H9 (cell line): ENCODE results near the gene BRCC3. TPM values are rescaled to one million over a fixed set of nuclear protein-coding genes. Genes with fewer than 3 reads are reported as not detected.

Experiments
- DNase-seq: peaks from one replicate; pipeline ENCODE4 v3.0.0-alpha.2; 2017
- H2AFZ ChIP-seq: one replicate; pipeline ENCODE4 v1.6.1; 2013; ENCODE audit warnings: mild to moderate bottlenecking, low read length, control low read depth, moderate library complexity
- H2AK5ac ChIP-seq: 2 replicates; pipeline ENCODE4 v1.6.1; 2013; ENCODE audit warnings: low read length, control low read depth, mixed read lengths; ENCODE audit not compliant: insufficient read length
- H2BK120ac ChIP-seq: one replicate; pipeline ENCODE4 v1.6.1; 2013; ENCODE audit warnings: low read depth, mild to moderate bottlenecking, low read length, control low read depth, inconsistent platforms; ENCODE audit not compliant: poor library complexity, severe bottlenecking
- H2BK12ac ChIP-seq: 2 replicates; pipeline ENCODE4 v1.6.1; 2013; ENCODE audit warnings: low read length, control low read depth, mixed read lengths, low read depth; ENCODE audit not compliant: insufficient read length
- H2BK15ac ChIP-seq: 2 replicates; pipeline ENCODE4 v1.6.1; 2013; ENCODE audit warnings: low read depth, low read length, control low read depth
- H2BK20ac ChIP-seq: one replicate; pipeline ENCODE4 v1.6.1; 2013; ENCODE audit warnings: low read depth, mild to moderate bottlenecking, low read length, control low read depth, inconsistent platforms; ENCODE audit not compliant: poor library complexity, severe bottlenecking
- H2BK5ac ChIP-seq: 2 replicates; pipeline ENCODE4 v1.6.1; 2013; ENCODE audit warnings: low read length, control low read depth, mixed read lengths; ENCODE audit not compliant: insufficient read length
- H3K14ac ChIP-seq: 2 replicates; pipeline ENCODE4 v1.6.1; 2013; ENCODE audit warnings: low read length, control low read depth; ENCODE audit not compliant: insufficient read depth
- H3K18ac ChIP-seq: 2 replicates; pipeline ENCODE4 v1.6.1; 2013; ENCODE audit warnings: low read depth, mild to moderate bottlenecking, mixed read lengths, low read length, control low read depth; ENCODE audit not compliant: insufficient read length
- H3K23ac ChIP-seq: 2 replicates; pipeline ENCODE4 v1.6.1; 2013; ENCODE audit warnings: low read length, control low read depth, mixed read lengths, low read depth; ENCODE audit not compliant: insufficient read length
- H3K23me2 ChIP-seq: 2 replicates; pipeline ENCODE4 v1.6.1; 2013; ENCODE audit warnings: low read depth, mild to moderate bottlenecking, mixed read lengths, low read length, control low read depth; ENCODE audit not compliant: insufficient read length, poor library complexity, severe bottlenecking
- H3K27ac ChIP-seq: 2 replicates; pipeline ENCODE4 v1.5.1; 2013; ENCODE audit warnings: low read length, control low read depth, mixed read lengths, low read depth; ENCODE audit not compliant: insufficient read length
- H3K27me3 ChIP-seq: 2 replicates; pipeline ENCODE4 v1.6.1; 2013; ENCODE audit warnings: low read length, control low read depth, inconsistent platforms; ENCODE audit not compliant: insufficient read depth
- H3K4ac ChIP-seq: 2 replicates; pipeline ENCODE4 v1.6.1; 2013; ENCODE audit warnings: low read depth, mild to moderate bottlenecking, control low read depth, inconsistent platforms, low read length, moderate library complexity
- H3K4me1 ChIP-seq: 2 replicates; pipeline ENCODE4 v1.6.1; 2013; ENCODE audit warnings: low read length, control low read depth, inconsistent platforms; ENCODE audit not compliant: insufficient read depth
- H3K4me2 ChIP-seq: 2 replicates; pipeline ENCODE4 v1.6.1; 2013; ENCODE audit warnings: low read length, control low read depth, mixed read lengths; ENCODE audit not compliant: insufficient read length, insufficient read depth
- H3K56ac ChIP-seq: 2 replicates; pipeline ENCODE4 v1.6.1; 2013; ENCODE audit warnings: low read depth, mild to moderate bottlenecking, mixed read lengths, low read length, control low read depth; ENCODE audit not compliant: insufficient read length
- H3K79me1 ChIP-seq: 2 replicates; pipeline ENCODE4 v1.6.1; 2013; ENCODE audit warnings: low read depth, mild to moderate bottlenecking, moderate library complexity, low read length, control low read depth, inconsistent platforms; ENCODE audit not compliant: insufficient read depth, poor library complexity, severe bottlenecking
- H3K79me2 ChIP-seq: 2 replicates; pipeline ENCODE4 v1.6.1; 2013; ENCODE audit warnings: low read length, control low read depth, inconsistent platforms; ENCODE audit not compliant: insufficient read depth
- H3K9ac ChIP-seq: 2 replicates; pipeline ENCODE4 v1.6.1; 2013; ENCODE audit warnings: low read length, control low read depth, mixed read lengths; ENCODE audit not compliant: insufficient read length; ENCODE audit errors: extremely low read depth
- H3K9me3 ChIP-seq: one replicate; pipeline ENCODE4 v1.6.1; 2013; ENCODE audit warnings: low read depth, low read length, inconsistent platforms; ENCODE audit not compliant: control insufficient read depth
- H3T11ph ChIP-seq: one replicate; pipeline ENCODE4 v1.6.1; 2013; ENCODE audit warnings: mild to moderate bottlenecking, low read length, control low read depth, inconsistent platforms
- H4K20me1 ChIP-seq: one replicate; pipeline ENCODE4 v1.6.1; 2013; ENCODE audit not compliant: control insufficient read depth, insufficient read length, insufficient read depth
- H4K5ac ChIP-seq: 2 replicates; pipeline ENCODE4 v1.6.1; 2013; ENCODE audit warnings: low read depth, mild to moderate bottlenecking, mixed read lengths, low read length, control low read depth; ENCODE audit not compliant: insufficient read length
- H4K8ac ChIP-seq: replicated peaks from 2 replicates; pipeline ENCODE4 v1.6.1; 2013; ENCODE audit warnings: low read length, control low read depth, mixed read lengths, low read depth; ENCODE audit not compliant: insufficient read length
- H4K91ac ChIP-seq: 2 replicates; pipeline ENCODE4 v1.6.1; 2013; ENCODE audit warnings: low read depth, mild to moderate bottlenecking, moderate library complexity, mixed read lengths, low read length, control low read depth; ENCODE audit not compliant: insufficient read length
- H3K27ac Mint-ChIP-seq, 3 experiments: 2 replicates in 2 of 3; 3 replicates in 1 of 3; pipeline ENCODE4 v1.8.0; 2020 to 2021; ENCODE audit warnings: mixed read lengths in 3 of 3, mild to moderate bottlenecking in 1 of 3, moderate library complexity in 1 of 3
- H3K27me3 Mint-ChIP-seq: 2 replicates; pipeline ENCODE4 v1.8.0; 2021; ENCODE audit warnings: low read depth, mild to moderate bottlenecking, moderate library complexity, mixed read lengths
- H3K36me3 Mint-ChIP-seq, 3 experiments: 2 replicates in 2 of 3; 3 replicates in 1 of 3; pipeline ENCODE4 v1.8.0; 2020 to 2021; ENCODE audit warnings: low read depth in 3 of 3, mixed read lengths in 3 of 3; ENCODE audit not compliant: insufficient read depth in 1 of 3
- H3K4me1 Mint-ChIP-seq, 2 experiments: 2 replicates each; pipeline ENCODE4 v1.8.0; 2020; ENCODE audit warnings: mixed read lengths in 2 of 2
- H3K4me3 Mint-ChIP-seq, 2 experiments: 2 replicates in 1 of 2; 3 replicates in 1 of 2; pipeline ENCODE4 v1.8.0; 2020 to 2021; ENCODE audit warnings: mild to moderate bottlenecking in 2 of 2, mixed read lengths in 2 of 2, moderate library complexity in 1 of 2
- H3K9me3 Mint-ChIP-seq, 2 experiments: 2 replicates in 1 of 2; 3 replicates in 1 of 2; pipeline ENCODE4 v1.8.0; 2020; ENCODE audit warnings: mild to moderate bottlenecking in 2 of 2, mixed read lengths in 2 of 2, moderate library complexity in 1 of 2
- CTCF ChIP-seq: fragments of 200-600 bp; sonication (generic); conservative IDR thresholded peaks from 3 replicates; pipeline ENCODE4 v1.8.0; 2021; ENCODE audit warnings: antibody characterized with exemption, mild to moderate bottlenecking
- WGBS: extraction: QIAGEN DNeasy Blood & Tissue Kit; methylation state at CpG from one replicate; pipeline ENCODE4 v1.1.7; 2013; ENCODE audit warnings: missing lambda C conversion rate, low lambda C conversion rate, mixed read lengths; ENCODE audit not compliant: insufficient read length; ENCODE audit errors: extremely low coverage; 5-methylcytosine and 5-hydroxymethylcytosine counted together
- total RNA-seq: library from RNA; stranded (reverse); gene quantifications from 2 replicates; pipeline ENCODE4 v1.2.1, GENCODE V29; 2021

Gene BRCC3
- total RNA-seq, 1 experiment from 2014 or later: 27.3 TPM

GRCh38 chrX:155053656-155054055 lies 17.7 kb upstream of the BRCC3 start:
- no peaks in the 10 kb centered on the region for H3K27me3 ChIP-seq
- H3K4me1 Mint-ChIP-seq: peaks cover 3 to 5% of the 10 kb centered on the region in 2 experiments; a peak in 2 of 4 replicates
- no CpG with 5 or more reads among the region's 3 CpGs for WGBS

More at GRCh38 chrX:155053656-155054055, 17.7 kb upstream of the BRCC3 start:
- Mint-ChIP-seq H3K9me3 (peaks cover 66 to 80% of the 10 kb centered on the region in 2 experiments), H3K27me3 (peaks cover 2% of the 10 kb centered on the region; the same call in 1 of the 2 replicates), H3K36me3 (peaks cover 4 to 24% (median 12%) of the 10 kb centered on the region in 3 experiments; a peak in 4 of 7 replicates), H3K27ac (no peak overlapping the region; a peak in 1 of 7 replicates), H3K4me3 (no peak overlapping the region)
- Histone ChIP-seq H3K79me2 (no peaks in the 10 kb centered on the region), H3K4ac (no peak overlapping the region), H4K20me1 (no peaks in the 10 kb centered on the region), H4K91ac (no peak overlapping the region), H2BK120ac (no peak overlapping the region), H2BK20ac (no peak overlapping the region), H3K27ac (no peak overlapping the region), H3K18ac (no peak overlapping the region), H3T11ph (no peak overlapping the region), H2BK15ac (no peak overlapping the region), H3K23ac (no peak overlapping the region), H3K23me2 (no peaks in the 10 kb centered on the region), H3K79me1 (no peaks in the 10 kb centered on the region), H3K4me1 (no peaks in the 10 kb centered on the region), H3K9ac (no peak overlapping the region), H4K8ac (no peak overlapping the region), H2BK5ac (no peak overlapping the region), H2AFZ (no peak overlapping the region), H2BK12ac (no peak overlapping the region), H3K14ac (no peak overlapping the region), H3K56ac (no peak overlapping the region), H3K4me2 (no peak overlapping the region), H4K5ac (no peak overlapping the region), H2AK5ac (no peak overlapping the region), H3K9me3 (peaks cover 28% of the 10 kb centered on the region)
- DNase-seq: no peak
- no peak for TF ChIP-seq CTCF
